HepG2 (cell line): ENCODE data around the gene DAB1. TPM values are rescaled to one million over a fixed set of nuclear protein-coding genes. Genes with fewer than 3 reads are reported as not detected.

Experiments used
- BCL3 ChIP-seq: sonication (generic); formaldehyde crosslinking; IDR thresholded peaks from 2 replicates; pipeline ENCODE4 v1.5.1; 2020; ENCODE audit warnings: mild to moderate bottlenecking, missing genetic modification reagents, moderate library complexity
- CEBPB ChIP-seq: IDR thresholded peaks from 2 replicates; pipeline ENCODE4 v1.6.1; 2011; ENCODE audit warnings: low read depth, low read length, improper control_type of control experiment, borderline replicate concordance
- DNMT1 ChIP-seq: sonication (generic); formaldehyde crosslinking; IDR thresholded peaks from 2 replicates; pipeline ENCODE4 v1.5.1; 2020; ENCODE audit warnings: mild to moderate bottlenecking, missing genetic modification reagents
- ELF1 ChIP-seq: sonication (generic); formaldehyde crosslinking; IDR thresholded peaks from 2 replicates; pipeline ENCODE4 v1.4.0; 2020; ENCODE audit warnings: missing genetic modification reagents
- GZF1 ChIP-seq: sonication (generic); formaldehyde crosslinking; IDR thresholded peaks from 2 replicates; pipeline ENCODE4 v1.5.1; 2020; ENCODE audit warnings: mild to moderate bottlenecking, missing genetic modification reagents
- HHEX ChIP-seq: IDR thresholded peaks from 2 replicates; pipeline ENCODE4 v1.6.1; 2016; ENCODE audit warnings: control low read depth
- HMGA1 ChIP-seq: sonication (generic); formaldehyde crosslinking; conservative IDR thresholded peaks from 2 replicates; pipeline ENCODE4 v1.4.0; 2020; ENCODE audit warnings: missing genetic modification reagents
- JUND ChIP-seq: sonication (generic); formaldehyde crosslinking; IDR thresholded peaks from 2 replicates; pipeline ENCODE4 v1.8.0; 2022; ENCODE audit warnings: mild to moderate bottlenecking, missing genetic modification reagents
- KAT2B ChIP-seq: fragments of 150-350 bp; IDR thresholded peaks from 2 replicates; pipeline ENCODE4 v1.6.1; 2014; ENCODE audit warnings: low read depth, low read length, borderline replicate concordance
- MBNL3 ChIP-seq: fragments of 250-450 bp; sonication (Bioruptor Pico); conservative IDR thresholded peaks from 2 replicates; pipeline ENCODE4 v1.8.0; 2022; ENCODE audit warnings: mild to moderate bottlenecking, inconsistent platforms
- MED8 ChIP-seq: sonication (generic); formaldehyde crosslinking; IDR thresholded peaks from 2 replicates; pipeline ENCODE4 v1.8.1; 2023; ENCODE audit warnings: mild to moderate bottlenecking, missing genetic modification reagents; ENCODE audit not compliant: insufficient replicate concordance
- NFYC ChIP-seq: IDR thresholded peaks from 2 replicates; pipeline ENCODE4 v1.6.1; 2016; ENCODE audit warnings: missing genetic modification reagents, missing compliant biosample characterization
- RFX5 ChIP-seq: IDR thresholded peaks from 2 replicates; pipeline ENCODE4 v1.6.1; 2011; ENCODE audit warnings: low read depth, low read length, improper control_type of control experiment
- RORA ChIP-seq: sonication (generic); formaldehyde crosslinking; IDR thresholded peaks from 2 replicates; pipeline ENCODE4 v1.5.0; 2020; ENCODE audit warnings: mild to moderate bottlenecking, missing genetic modification reagents, moderate library complexity
- SIX1 ChIP-seq: sonication (generic); formaldehyde crosslinking; IDR thresholded peaks from 2 replicates; pipeline ENCODE4 v1.4.0; 2020; ENCODE audit warnings: missing genetic modification reagents, borderline replicate concordance
- SRSF4 ChIP-seq: fragments of 200-400 bp; formaldehyde crosslinking; IDR thresholded peaks from one replicate; pipeline ENCODE4 v1.6.1; 2018; ENCODE audit warnings: mild to moderate bottlenecking, low read depth, low read length, moderate library complexity; ENCODE audit not compliant: poor library complexity, severe bottlenecking
- SUZ12 ChIP-seq: fragments of 150-350 bp; IDR thresholded peaks from 2 replicates; pipeline ENCODE4 v1.6.1; 2014; ENCODE audit warnings: low read depth, low read length
- TOE1 ChIP-seq: sonication (generic); formaldehyde crosslinking; IDR thresholded peaks from 2 replicates; pipeline ENCODE4 v1.4.0; 2020; ENCODE audit warnings: mild to moderate bottlenecking, missing genetic modification reagents
- USF2 ChIP-seq, 2 experiments: sonication (generic) in 1 of 2; formaldehyde crosslinking in 1 of 2; IDR thresholded peaks; 2 replicates each; pipeline versions ENCODE4 v1.5.1 to v1.6.1; 2011 to 2020; ENCODE audit warnings: borderline replicate concordance in 1 of 2, low read depth in 1 of 2, low read length in 1 of 2, mild to moderate bottlenecking in 1 of 2, missing genetic modification reagents in 1 of 2, moderate library complexity in 1 of 2
- YY1 ChIP-seq: IDR thresholded peaks from 2 replicates; pipeline ENCODE4 v1.6.1; 2011; ENCODE audit warnings: low read length, low read depth, moderate library complexity, mild to moderate bottlenecking; ENCODE audit not compliant: insufficient read depth, insufficient replicate concordance
- ZBTB38 ChIP-seq: sonication (generic); formaldehyde crosslinking; IDR thresholded peaks from 2 replicates; pipeline ENCODE4 v1.5.1; 2020; ENCODE audit warnings: mild to moderate bottlenecking, missing genetic modification reagents
- ZNF160 ChIP-seq: sonication (generic); formaldehyde crosslinking; IDR thresholded peaks from 2 replicates; pipeline ENCODE4 v1.8.0; 2022; ENCODE audit warnings: mild to moderate bottlenecking, inconsistent platforms, missing genetic modification reagents
- ZNF629 ChIP-seq: sonication (generic); formaldehyde crosslinking; conservative IDR thresholded peaks from 2 replicates; pipeline ENCODE4 v1.5.0; 2020; ENCODE audit warnings: missing genetic modification reagents
- ZNF772 ChIP-seq: sonication (generic); formaldehyde crosslinking; IDR thresholded peaks from 2 replicates; pipeline ENCODE4 v1.5.0; 2020; ENCODE audit warnings: mild to moderate bottlenecking, missing genetic modification reagents
- polyA plus RNA-seq, 8 experiments: library from polyadenylated mRNA; depleted of rRNA in 3 of 8; stranded (reverse) in 7 of 8; unstranded in 1 of 8; fragments of >200 nt; fragmentation: Illumina TruSeq in 4 of 8; extraction: Trizol in 4 of 8; gene quantifications; 2 replicates each; pipeline versions ENCODE4 v1.2.1 to v1.2.3, GENCODE V29; 2011 to 2016; ENCODE audit warnings: low read depth in 4 of 8, missing spikeins in 1 of 8, mixed read lengths in 1 of 8; ENCODE audit not compliant: insufficient read depth in 1 of 8
- total RNA-seq, 5 experiments: library from RNA; depleted of rRNA; stranded (reverse); fragments of >200 nt; fragmentation: Illumina TruSeq; extraction: Trizol; gene quantifications; 2 replicates each; pipeline ENCODE4 v1.2.3, GENCODE V29; 2016; ENCODE audit warnings: low read depth in 1 of 5
- TF ChIP-seq, protein P1 (sequence below): sonication (generic); formaldehyde crosslinking; IDR thresholded peaks from 2 replicates; pipeline ENCODE4 v1.8.1; 2022; ENCODE audit warnings: mild to moderate bottlenecking, missing genetic modification reagents

The DAB1 gene
- total and polyA plus RNA-seq, 2 of the 13 experiments (the other 11 are each of a cell fraction or from before 2014, with no cell fraction given): 0.04 to 0.13 TPM

- no peak for TF ChIP-seq SUZ12
- TF ChIP-seq, protein P1, sequence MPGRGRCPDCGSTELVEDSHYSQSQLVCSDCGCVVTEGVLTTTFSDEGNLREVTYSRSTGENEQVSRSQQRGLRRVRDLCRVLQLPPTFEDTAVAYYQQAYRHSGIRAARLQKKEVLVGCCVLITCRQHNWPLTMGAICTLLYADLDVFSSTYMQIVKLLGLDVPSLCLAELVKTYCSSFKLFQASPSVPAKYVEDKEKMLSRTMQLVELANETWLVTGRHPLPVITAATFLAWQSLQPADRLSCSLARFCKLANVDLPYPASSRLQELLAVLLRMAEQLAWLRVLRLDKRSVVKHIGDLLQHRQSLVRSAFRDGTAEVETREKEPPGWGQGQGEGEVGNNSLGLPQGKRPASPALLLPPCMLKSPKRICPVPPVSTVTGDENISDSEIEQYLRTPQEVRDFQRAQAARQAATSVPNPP (CRISPR knock-in tag): no peak
- no peak for TF ChIP-seq USF2 (IDR thresholded peaks at IDR 0.05; ENCODE audit: low read depth, low read length)
- no peak for TF ChIP-seq USF2 (CRISPR knock-in tag; IDR thresholded peaks at IDR 0.05; ENCODE audit: borderline replicate concordance)
- no peak for TF ChIP-seq NFYC (CRISPR knock-in tag)
- no peak for TF ChIP-seq ZBTB38
- TF ChIP-seq MED8 (CRISPR knock-in tag): no peak
- no peak for TF ChIP-seq TOE1 (CRISPR knock-in tag)
- no peak for TF ChIP-seq ELF1 (CRISPR knock-in tag)
- no peak for TF ChIP-seq ZNF772 (CRISPR knock-in tag)
- peak; percentile 62; the same call in 1 of the 2 replicates for TF ChIP-seq CEBPB
- TF ChIP-seq SIX1 (CRISPR knock-in tag): no peak; the same call in 1 of the 2 replicates
- no peak for TF ChIP-seq MBNL3 (CRISPR knock-in tag)
- no peak for TF ChIP-seq HMGA1 (CRISPR knock-in tag)
- no peak for TF ChIP-seq HHEX
- no peak for TF ChIP-seq RORA
- TF ChIP-seq KAT2B: no peak
- TF ChIP-seq JUND: no peak
- TF ChIP-seq DNMT1 (CRISPR knock-in tag): no peak
- no peak for TF ChIP-seq ZNF160
- no peak for TF ChIP-seq SRSF4
- no peak for TF ChIP-seq YY1
- no peak for TF ChIP-seq RFX5
- TF ChIP-seq BCL3 (CRISPR knock-in tag): 0 out of 2 replicates have a peak, but pooled peaks have one; percentile 34
- peak; percentile 52; the same call in 1 of the 2 replicates for TF ChIP-seq ZNF629 (CRISPR knock-in tag)
- no peak for TF ChIP-seq GZF1 (CRISPR knock-in tag)
Observed at GRCh38 chr1:56965916-56966697, 457.8 kb downstream of the DAB1 start, which contains the start of gene C8B (continued).
